Osteocyte (in vitro differentiated cells): Measurements from ENCODE around the gene ATP8B4. TPM values are rescaled to one million over a fixed set of nuclear protein-coding genes. Genes with fewer than 3 reads are reported as not detected.

ENCODE experiments used
- DNase-seq: peaks from one replicate; pipeline ENCODE4 v3.0.0; 2021; ENCODE audit warnings: mixed read lengths; ENCODE audit not compliant: unreplicated experiment; ENCODE audit errors: extremely low spot score
- H3K27ac Mint-ChIP-seq: one replicate; pipeline ENCODE4 v1.8.0; 2021; ENCODE audit warnings: mild to moderate bottlenecking, mixed read lengths; ENCODE audit not compliant: unreplicated experiment
- H3K27me3 Mint-ChIP-seq: one replicate; pipeline ENCODE4 v1.8.0; 2021; ENCODE audit warnings: mixed read lengths; ENCODE audit not compliant: unreplicated experiment
- H3K36me3 Mint-ChIP-seq: one replicate; pipeline ENCODE4 v1.8.0; 2021; ENCODE audit warnings: mixed read lengths; ENCODE audit not compliant: unreplicated experiment
- H3K4me1 Mint-ChIP-seq: one replicate; pipeline ENCODE4 v1.8.0; 2021; ENCODE audit warnings: mixed read lengths; ENCODE audit not compliant: unreplicated experiment
- H3K4me3 Mint-ChIP-seq: one replicate; pipeline ENCODE4 v1.8.0; 2021; ENCODE audit warnings: mild to moderate bottlenecking, moderate library complexity, mixed read lengths; ENCODE audit not compliant: unreplicated experiment
- H3K9me3 Mint-ChIP-seq: one replicate; pipeline ENCODE4 v1.8.0; 2021; ENCODE audit warnings: mixed read lengths; ENCODE audit not compliant: unreplicated experiment
- CTCF ChIP-seq: fragments of 200-600 bp; sonication (generic); IDR thresholded peaks from 2 replicates; pipeline ENCODE4 v1.5.0; 2021; ENCODE audit warnings: antibody characterized with exemption, mild to moderate bottlenecking, moderate library complexity
- total RNA-seq: library from RNA; stranded (reverse); gene quantifications from 2 replicates; pipeline ENCODE4 v1.2.1, GENCODE V29; 2021

ATP8B4 gene
- total RNA-seq, 1 donor from 2014 or later: not detected

- H3K9me3 Mint-ChIP-seq: peaks cover 28% of the 10 kb centered on the region
- no peak overlapping the region for H3K27ac Mint-ChIP-seq
- no peak for TF ChIP-seq CTCF
- H3K27me3 Mint-ChIP-seq: peaks cover 10% of the 10 kb centered on the region
- peaks cover 2% of the 10 kb centered on the region for H3K4me1 Mint-ChIP-seq
- no peak for DNase-seq
- H3K4me3 Mint-ChIP-seq: no peak overlapping the region
- no peaks in the 10 kb centered on the region for H3K36me3 Mint-ChIP-seq
Observed at GRCh38 chr15:49953421-49953820, 165.6 kb downstream of the ATP8B4 start.

- no peak for DNase-seq
- H3K27me3 Mint-ChIP-seq: peaks cover 3% of the 10 kb centered on the region
- H3K4me3 Mint-ChIP-seq: no peak overlapping the region
- TF ChIP-seq CTCF: no peak
- H3K36me3 Mint-ChIP-seq: no peaks in the 10 kb centered on the region
- no peak overlapping the region for H3K27ac Mint-ChIP-seq
- no peaks in the 10 kb centered on the region for H3K4me1 Mint-ChIP-seq
- H3K9me3 Mint-ChIP-seq: peaks cover 41% of the 10 kb centered on the region
Observed at GRCh38 chr15:49946681-49947080, 172.4 kb downstream of the ATP8B4 start.

- Mint-ChIP-seq H3K27ac (no peak overlapping the region), H3K9me3 (no peaks in the 10 kb centered on the region), H3K27me3 (peaks cover 11% of the 10 kb centered on the region), H3K36me3 (no peaks in the 10 kb centered on the region), H3K4me1 (no peaks in the 10 kb centered on the region), H3K4me3 (no peak overlapping the region)
- no peak for TF ChIP-seq CTCF
- DNase-seq: no peak
Observed at GRCh38 chr15:49934487-49934886, 184.5 kb downstream of the ATP8B4 start.

- peaks cover 15% of the 10 kb centered on the region for H3K27me3 Mint-ChIP-seq
- no peak overlapping the region for H3K27ac Mint-ChIP-seq
- no peak for DNase-seq
- no peak overlapping the region for H3K4me3 Mint-ChIP-seq
- H3K4me1 Mint-ChIP-seq: no peaks in the 10 kb centered on the region
- H3K36me3 Mint-ChIP-seq: no peaks in the 10 kb centered on the region
- no peaks in the 10 kb centered on the region for H3K9me3 Mint-ChIP-seq
- no peak for TF ChIP-seq CTCF
Observed at GRCh38 chr15:49927189-49927861, 191.7 kb downstream of the ATP8B4 start.

- Mint-ChIP-seq H3K4me3 (no peak overlapping the region), H3K36me3 (no peaks in the 10 kb centered on the region), H3K27me3 (peaks cover 15% of the 10 kb centered on the region), H3K27ac (no peak overlapping the region), H3K4me1 (no peaks in the 10 kb centered on the region), H3K9me3 (no peaks in the 10 kb centered on the region)
- TF ChIP-seq CTCF: no peak
- no peak for DNase-seq
Observed at GRCh38 chr15:49926740-49927139, 192.3 kb downstream of the ATP8B4 start.
